GM21717 (cell line): ENCODE data around the gene ARMC2.
"Not testable (repeated sequence)": the region's sequence is repeated elsewhere in the genome, so short reads cannot be mapped to it uniquely, and the experiment has no call there.

ENCODE experiments used
- ATAC-seq: cut with Tn5 transposase; IDR thresholded peaks from one replicate; pipeline ENCODE4 v1.9.1; 2021; ENCODE audit warnings: mild to moderate bottlenecking, moderate library complexity; ENCODE audit not compliant: unreplicated experiment

Gene ARMC2

DNA sequence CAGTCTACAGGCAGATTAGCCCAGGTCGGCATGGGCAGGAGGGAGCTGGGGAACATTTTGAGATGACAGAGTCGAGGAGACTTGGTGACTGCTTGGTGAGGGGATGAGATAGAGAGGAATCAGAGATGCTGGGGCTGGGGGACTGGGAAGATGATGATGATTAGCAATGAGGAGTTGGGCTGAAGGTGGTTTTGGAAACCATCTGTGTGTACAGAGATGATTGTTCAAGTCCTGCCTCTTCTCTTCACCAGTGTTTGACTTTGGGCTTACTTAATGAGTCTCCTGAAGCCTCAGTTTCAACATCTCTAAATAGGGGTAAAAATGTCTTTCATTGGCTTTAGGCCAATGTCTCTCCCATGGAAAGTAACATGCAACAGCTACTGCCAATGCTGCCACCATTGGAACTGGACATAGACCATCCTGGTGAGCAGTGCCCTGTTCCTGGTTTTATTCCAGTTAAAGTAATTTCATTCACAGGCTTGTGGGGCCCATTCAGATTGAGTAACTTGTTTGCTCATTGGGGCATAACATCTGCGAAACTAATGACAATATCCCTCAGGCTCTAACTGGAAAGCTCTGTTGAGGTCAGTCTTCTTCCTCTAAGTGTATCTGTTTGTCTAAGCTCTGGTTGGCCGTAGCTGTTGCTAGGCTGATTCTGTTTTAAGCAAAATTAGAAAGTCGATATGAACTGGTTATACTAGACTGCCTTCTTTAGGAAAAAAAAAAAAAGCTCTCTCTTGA, 99.1 kb downstream of the ARMC2 start:
- no peak for ATAC-seq

DNA sequence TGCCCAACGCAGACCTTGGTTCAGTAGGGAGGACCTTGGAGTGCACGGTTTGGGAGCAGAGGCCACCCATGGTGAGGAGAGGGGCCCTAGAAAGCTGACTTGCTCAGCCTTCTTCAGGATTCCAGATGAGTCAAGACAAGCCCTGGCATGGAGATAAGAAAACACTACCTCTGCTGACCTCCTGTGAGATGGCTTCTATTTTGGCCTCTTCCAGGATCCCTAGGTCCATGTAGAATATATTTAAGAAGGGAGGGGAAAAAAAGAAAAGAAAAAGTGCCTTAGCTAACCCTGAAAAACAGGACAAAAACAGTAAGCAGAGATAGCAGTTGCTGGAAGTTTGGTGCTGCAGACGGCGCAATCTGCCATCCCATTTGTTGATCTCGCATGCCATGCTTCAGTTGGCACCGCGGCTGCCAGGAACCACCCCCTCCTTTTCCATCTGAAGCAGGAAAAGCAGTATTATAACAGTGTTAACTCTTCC, 100.0 kb downstream of the ARMC2 start:
- ATAC-seq, result no peak

DNA sequence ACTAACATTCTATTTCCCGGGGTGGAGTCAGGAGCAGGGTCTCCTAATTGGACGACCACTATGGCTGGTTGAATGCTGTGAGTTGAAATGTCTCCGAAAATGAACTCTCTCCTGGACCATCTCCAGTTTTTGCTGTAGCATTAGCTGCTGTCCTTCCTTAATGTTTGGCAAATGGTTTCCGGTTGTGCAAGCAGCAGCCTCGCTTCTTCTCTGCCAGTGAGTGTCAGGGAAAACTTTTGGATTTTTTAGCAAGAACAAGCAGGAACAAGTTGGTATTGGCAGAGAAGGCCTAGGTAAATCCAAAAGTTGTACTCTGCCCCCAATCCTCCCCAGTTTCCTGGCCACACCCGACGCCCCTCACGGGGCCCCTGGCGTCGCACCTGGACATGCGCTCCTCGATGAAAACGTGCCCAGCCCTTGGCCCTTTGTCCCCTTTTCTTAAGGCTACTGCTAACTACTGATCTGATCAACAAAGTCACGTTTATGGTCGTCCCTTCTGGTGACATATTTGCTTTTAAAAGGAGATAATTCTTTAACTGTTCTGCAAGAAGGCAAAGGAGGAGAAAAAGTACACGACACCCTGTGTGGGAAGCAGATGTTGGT, 103.2 kb downstream of the ARMC2 start:
- ATAC-seq, result no peak

DNA sequence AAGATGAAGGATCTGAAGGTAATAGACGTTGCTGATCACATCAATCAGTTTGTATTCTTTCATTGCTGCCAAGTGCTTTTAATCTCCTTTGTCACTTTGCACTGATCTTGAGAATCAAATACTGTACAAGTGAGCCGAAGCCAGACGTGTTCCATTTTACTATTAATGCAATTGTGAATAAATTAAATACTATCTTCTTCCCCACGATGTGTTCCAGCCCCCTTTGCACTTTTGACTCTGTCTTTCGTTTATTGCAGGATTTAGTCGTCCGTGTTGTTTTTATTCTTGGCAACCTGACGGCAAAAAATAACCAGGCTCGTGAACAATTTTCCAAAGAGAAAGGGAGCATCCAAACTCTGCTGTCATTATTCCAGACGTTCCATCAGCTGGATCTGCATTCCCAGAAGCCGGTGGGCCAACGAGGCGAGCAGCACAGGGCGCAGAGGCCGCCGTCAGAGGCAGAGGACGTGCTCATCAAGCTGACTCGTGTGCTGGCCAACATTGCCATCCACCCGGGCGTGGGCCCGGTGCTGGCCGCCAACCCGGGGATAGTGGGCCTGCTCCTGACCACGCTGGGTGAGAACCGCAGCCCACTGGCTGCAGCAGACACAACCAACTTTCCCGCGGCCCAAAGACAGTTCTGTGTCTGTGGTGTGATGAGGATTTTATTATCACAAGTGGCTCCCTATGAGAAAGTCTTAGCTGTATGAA, 104.7 kb downstream of the ARMC2 start:
- ATAC-seq, result no peak

DNA sequence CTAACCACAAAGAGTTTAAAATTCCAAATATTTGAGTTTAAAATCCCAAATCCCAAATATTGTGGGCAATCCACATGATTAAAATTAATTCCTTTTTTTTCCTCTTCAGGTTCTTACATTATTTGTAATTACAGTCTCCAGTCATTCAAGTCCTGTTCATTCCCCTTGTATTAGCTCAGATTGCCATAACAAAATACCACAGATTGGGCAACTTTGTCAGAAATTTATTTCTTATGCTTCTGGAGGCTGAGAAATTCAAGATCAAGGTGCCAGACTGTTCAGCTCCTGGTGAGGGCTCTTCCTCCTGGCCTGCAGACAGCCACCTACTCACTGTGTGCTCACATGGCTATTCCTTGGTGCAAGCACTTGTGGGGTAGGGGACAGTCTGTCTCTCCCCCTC, 105.5 kb downstream of the ARMC2 start:
- ATAC-seq, result no peak

DNA sequence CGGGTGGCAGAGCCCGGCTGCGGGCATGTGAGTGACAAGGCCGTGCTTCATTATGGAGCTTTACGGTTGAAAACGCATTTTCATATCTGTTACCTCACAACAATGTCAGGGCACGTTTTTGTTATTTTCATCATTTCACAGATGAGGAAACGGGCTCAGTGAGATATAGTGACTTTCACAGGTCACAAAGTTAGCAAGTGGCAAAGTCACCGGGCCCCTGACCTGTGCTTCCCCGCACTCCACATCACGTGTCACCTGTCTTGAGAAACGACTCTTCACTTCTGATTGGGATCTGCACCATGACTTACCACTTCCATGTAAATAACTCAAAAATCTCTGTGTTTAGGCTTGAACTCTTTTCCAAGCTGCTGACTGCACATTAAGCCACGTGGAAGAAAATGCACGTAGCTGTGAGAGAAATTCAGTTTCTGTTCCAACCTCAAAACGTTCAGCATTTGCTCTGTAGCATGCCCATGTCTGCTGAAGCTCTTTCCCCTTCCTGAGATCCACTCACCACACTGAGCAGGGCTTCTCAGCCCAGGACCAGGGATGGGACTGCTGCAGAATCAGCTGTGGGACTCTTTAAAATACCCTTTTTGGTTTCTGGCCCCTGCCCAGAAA, 107.2 kb downstream of the ARMC2 start:
- ATAC-seq, result no peak

DNA sequence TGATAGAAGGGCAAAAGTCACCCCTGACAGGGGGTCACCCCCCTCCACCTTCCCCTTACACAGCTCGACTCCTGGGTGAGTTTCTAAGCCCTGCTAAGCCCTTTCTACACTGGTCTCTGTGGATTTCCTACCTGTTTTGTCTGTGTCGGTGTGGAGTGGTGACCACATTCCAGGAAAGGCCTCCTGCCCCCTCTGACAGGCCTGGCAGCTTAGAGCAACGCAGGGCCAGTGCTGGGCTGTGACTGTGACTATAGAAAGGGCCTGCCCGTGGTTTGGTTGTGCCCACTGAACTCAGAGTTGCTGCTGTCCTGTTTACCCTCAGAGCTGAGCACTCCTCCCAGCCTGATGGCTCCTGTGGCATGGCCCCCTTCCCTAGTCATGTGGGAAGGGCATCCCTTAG, 109.0 kb downstream of the ARMC2 start:
- ATAC-seq, result no peak

DNA sequence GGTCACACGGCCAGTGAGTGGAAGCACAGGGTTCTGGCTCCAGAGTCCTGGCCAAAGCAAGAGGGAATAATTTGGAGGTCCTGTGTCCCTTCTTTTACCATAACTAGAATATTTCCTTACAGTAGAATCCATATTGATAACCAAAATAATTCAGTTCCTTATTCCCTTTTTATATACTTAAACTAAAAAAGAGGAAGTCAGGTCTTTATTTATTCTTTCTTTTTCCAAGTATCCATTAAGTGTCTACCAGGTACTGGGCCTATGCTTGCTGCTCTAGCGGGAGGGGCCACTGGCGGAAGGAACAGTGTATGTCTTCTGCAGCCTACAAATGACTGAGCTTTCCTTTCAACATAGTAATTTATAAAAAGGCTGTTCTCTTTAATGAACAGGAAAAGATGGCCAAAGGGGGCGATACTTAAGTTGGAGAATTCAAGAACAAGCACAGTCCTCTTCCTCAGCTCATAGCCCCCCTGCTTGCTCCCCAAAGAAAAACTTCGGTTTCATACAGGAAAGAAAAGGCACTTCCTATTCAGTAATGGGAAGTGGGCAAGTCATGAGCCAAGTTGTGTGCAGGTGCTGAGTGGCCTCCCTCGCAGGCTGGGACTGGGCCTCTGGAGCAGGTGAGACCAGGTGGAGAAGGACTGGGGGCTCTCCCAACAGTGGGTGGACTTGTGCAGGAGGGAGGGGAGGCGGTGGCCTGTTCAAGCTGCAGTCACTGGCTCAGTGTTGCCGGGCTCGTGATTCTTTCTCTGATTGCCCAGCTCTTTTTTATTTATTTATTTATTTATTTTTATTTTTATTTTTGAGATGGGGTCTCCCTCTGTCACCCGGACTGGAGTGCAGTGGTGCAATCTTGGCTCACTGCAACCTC, 110.9 kb downstream of the ARMC2 start:
- no peak for ATAC-seq

DNA sequence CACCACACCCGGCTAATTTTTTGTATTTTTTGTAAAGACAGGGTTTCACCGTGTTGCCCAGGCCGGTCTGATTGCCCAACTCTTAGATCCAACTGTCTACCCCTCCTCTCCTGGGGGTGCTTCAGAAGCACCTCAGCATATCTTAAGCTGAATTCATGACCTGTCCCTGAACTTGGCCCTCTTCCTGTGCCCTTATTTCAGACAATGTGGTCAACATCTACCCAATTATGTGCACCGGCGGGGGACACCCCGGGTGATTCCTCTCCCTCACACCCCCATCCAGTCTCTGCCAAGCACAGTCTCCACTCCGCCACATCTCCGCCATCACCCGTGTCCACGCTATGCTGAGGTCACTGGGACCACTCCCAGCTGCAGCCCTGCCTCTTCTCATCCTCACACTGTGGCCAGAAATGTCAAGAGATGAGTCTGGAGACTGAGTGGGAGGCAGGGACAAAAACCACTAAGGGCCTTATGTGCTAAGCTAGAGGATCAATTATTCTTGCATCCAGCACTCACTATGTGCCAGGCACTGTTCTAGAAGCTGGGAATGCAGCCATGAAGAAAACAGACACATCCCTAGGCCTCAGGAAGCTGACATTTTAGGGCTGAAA, 111.9 kb downstream of the ARMC2 start:
- no peak for ATAC-seq

DNA sequence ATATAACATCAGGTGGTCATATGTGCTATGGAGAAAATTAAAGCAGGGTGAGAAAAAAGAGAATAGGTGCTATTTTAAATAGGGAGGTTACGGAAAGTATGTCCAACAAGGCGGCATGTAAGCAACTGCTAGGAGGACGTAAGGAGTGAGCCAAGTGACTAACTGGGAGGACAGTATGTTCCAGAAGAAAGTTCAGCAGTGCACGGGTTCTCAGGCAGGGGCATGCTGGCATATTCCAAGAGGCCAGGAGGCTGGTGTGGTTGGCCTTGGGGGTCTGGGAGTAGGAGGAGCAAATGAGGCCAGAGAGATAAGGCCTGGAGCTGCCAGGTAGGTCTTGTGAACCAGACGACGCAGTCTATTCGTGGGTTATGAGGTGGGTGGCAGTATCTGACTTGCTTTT, 112.4 kb downstream of the ARMC2 start:
- no peak for ATAC-seq

DNA sequence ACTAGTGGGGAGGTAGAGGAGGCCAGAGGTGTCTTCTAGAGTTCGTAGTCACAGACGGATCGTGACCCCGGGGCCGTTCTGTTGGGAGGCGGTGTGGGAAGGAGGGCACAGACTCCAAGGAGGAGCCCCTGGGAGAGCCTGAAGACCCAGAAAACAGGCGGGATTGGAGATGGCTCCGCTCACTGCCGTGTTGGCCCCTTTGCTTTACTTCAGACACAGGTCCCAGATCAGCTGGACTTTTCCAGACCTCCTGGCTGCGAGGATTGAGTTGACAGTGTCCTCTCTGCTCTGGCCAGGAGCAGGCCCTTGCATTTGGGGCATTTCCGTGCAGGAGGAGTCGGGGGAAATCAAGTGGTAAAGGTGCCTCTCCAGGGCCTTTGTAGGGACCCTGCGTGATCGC, 112.9 kb downstream of the ARMC2 start:
- ATAC-seq, result no peak

DNA sequence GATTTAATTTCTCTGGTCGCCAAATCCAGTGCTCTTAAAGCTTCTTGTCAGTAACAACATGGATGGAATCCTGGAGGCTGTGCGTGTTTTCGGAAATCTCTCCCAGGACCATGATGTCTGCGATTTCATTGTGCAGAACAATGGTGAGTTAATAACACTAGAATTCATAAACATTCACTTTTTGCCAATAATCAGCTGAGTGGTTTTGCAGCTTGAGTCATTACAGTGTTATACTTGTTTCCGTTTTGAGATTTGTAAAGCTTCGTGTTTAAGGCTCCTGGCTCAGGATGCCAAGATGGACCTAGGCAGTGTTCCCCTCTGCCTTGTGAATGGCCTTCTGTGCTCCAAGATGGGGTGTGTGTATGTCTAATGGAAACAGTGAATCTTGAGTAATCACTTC, 113.8 kb downstream of the ARMC2 start:
- ATAC-seq, result no peak

DNA sequence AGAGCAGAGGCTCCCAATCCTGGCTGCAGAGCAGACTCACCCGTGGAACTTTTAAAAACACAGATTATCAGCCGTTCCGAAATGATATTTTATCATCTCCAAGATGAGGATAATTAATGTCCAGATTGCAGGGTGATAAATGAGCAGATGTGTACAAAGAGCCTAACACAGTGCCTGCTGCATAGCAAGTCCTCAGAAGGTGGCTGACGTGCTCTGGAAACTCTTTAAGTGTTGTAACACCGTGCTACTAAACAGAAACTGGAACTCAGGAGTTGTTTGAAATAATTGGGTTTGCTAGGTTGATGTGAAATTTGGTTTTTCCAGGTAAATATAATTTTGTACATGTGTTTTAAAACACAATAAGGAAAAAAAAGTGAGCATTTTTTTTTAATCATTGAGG, 118.0 kb downstream of the ARMC2 start:
- no peak for ATAC-seq

DNA sequence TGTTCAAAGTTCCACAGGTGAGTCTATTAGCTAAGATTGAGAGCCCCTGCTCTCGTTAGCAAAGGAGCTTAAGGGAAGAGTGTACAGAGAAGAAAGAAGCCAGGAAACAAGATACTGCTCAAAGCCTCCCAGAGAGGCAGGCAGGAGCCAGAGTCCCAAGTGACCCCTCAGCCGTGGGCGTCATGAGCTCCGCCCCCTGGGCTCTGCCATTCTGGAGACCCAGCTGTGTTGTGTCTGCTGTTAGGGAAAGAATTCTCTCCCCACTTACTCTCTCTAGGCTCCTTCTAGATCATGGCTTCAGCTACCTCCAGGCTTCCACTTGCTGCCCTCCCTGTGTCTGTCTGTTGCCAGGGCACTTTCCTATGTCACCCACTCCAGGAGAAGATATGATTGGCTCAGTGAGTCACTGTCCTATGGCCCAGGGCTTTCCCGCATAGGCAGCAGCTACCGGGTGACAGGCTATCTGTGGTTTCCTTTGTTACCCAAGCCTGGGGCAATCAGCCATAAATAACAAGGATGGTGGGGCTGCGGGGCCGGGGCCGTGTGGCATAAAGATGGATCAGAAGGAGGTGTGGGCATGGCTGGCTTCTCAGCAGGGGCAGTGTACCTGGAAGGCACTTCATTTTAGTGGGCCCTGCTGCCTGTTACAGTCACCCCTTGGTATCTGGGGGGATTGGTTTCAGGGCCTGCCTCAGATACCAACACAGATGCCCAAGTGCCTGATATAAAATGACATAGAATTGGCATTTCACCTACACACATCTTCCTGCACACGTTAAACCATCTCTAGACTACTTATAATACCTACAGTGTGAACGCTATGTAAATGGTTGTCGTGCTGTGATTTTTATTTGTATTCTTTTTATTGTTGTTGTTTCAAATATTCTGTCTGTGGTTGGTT, 118.9 kb downstream of the ARMC2 start:
- no peak for ATAC-seq

DNA sequence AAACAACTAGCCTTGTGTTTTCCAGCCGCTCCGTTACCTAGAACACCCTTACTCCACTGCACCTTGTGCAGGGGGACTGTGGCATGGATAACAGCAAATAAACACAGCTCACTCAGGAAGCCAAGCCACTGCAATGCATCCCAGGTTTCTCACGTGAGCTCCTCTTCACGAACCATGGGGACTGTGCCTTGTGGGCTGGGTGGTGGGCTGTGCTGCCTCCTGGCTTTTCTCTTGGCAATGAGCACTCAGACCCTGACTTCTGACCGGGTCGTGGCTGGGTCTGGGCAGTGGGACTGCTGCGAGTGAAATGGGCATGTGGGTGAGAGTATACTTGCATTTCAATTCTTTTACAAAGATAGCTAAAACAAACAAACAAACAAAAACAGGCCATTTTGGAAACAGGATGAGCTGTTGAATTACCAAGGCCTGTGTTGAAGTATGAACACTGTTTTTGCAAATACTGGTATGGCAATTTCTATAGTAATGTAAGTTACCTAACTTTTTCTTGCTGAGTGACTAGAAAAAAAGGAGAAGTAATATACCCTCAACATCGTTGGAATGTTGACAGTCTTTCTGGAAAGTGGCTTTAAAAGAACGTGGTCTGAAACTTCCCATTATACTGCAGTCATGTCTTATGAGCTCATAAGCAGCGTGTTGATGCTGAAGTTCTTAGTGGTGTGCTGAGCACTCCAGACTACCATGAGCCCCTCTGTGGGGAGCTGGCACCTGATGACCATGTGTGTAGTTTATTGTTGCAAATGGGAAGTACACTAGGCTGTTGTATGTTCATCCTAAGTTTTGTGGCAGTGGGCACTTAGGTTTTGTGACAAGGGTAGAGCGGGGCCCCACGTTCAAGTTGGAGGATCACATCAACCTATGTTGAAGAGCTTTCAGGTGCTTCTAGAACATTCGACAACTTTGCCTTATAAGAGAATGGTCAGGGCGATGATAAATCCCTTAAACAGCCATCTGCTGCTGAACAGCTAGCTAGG, 120.4 kb downstream of the ARMC2 start:
- ATAC-seq, result no peak

DNA sequence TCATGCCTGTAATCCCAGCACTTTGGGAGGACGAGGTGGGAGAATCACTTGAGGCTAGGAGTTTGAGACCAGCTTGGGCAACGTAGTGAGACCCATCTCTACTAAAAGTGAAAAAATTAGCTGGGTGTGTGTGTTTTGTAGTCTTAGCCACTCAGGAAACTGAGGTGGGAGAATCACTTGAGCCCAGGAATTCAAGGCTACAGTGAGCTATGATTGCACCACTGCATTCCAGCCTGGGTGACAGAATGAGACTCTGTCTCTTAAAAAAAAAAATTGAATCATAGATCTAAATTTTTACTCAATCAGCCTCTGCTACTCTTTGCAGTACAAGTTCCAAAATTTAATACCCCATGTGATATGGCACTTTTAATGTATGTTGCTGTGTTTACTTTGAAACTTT, 121.6 kb downstream of the ARMC2 start:
- ATAC-seq, result no peak

DNA sequence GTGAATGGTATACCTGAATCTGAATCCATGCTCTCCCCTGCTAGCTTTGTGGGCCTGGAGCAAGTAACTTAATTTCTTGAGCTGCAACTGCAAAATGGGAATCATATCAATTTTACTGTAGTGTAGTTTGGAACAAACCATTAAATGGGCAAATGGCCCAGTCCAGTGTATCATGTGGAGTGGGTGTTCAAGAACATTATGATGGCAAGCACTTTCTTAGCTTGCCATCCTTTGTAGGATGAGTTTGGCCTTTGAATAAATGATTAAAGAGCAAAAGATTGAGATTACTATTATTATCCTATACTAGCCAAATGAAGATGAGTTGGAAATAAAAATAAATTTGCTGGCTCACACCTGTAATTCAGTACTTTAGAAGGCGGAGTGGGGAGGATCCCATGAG, 126.0 kb downstream of the ARMC2 start:
- no peak for ATAC-seq

DNA sequence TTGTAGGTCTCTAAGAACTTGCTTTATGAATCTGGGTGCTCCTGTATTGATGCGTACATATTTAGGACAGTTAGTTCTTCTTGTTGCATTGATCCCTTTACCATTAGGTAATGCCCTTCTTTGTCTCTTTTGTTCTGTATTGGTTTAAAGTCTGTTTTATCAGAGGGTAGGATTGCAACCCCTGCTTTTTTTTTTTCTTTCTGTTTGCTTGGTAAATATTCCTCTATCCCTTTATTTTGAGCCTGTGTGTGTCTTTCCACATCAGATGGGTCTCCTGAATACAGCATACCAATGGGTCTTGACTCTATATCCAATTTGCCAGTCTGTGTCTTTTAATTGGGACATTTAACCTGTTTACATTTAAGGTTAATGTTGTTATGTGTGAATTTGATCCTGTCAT, 130.4 kb downstream of the ARMC2 start:
- not testable (repeated sequence) for ATAC-seq
